Neural cell (in vitro differentiated cells): ENCODE data around the gene ABHD5. TPM values are rescaled to one million over a fixed set of nuclear protein-coding genes. Genes with fewer than 3 reads are reported as not detected.

Experiments
- H2AFZ ChIP-seq: fragments of 200-600, 300-800 bp; sonication (generic), shearing (Covaris generic); 2 replicates; pipeline ENCODE4 v1.6.0; 2014; ENCODE audit warnings: low read depth, mild to moderate bottlenecking, antibody characterized with exemption, low read length, moderate library complexity
- H3F3A ChIP-seq: fragments of 200-600 bp; shearing (Covaris generic); 2 replicates; pipeline ENCODE4 v1.6.1; 2016; ENCODE audit warnings: mild to moderate bottlenecking, moderate library complexity, mixed read lengths, antibody characterized with exemption, low read length; ENCODE audit not compliant: insufficient read depth, poor library complexity, severe bottlenecking
- H3K27ac ChIP-seq: fragments of 200-600, 300-800 bp; sonication (generic), shearing (Covaris generic); 2 replicates; pipeline ENCODE4 v1.5.1; 2014; ENCODE audit warnings: mild to moderate bottlenecking, low read length, moderate library complexity
- H3K27me3 ChIP-seq: fragments of 300-800, 200-600 bp; sonication (generic), shearing (Covaris generic); 2 replicates; pipeline ENCODE4 v1.6.0; 2014; ENCODE audit warnings: mild to moderate bottlenecking, low read depth, low read length, moderate library complexity; ENCODE audit not compliant: insufficient read depth
- H3K36me3 ChIP-seq: fragments of 300-800, 200-600 bp; sonication (generic), shearing (Covaris generic); 2 replicates; pipeline ENCODE4 v1.5.1; 2014; ENCODE audit warnings: mild to moderate bottlenecking, antibody characterized with exemption, low read length, moderate library complexity; ENCODE audit not compliant: insufficient read depth
- H3K4me2 ChIP-seq: fragments of 300-800, 200-600 bp; sonication (generic), shearing (Covaris generic); 2 replicates; pipeline ENCODE4 v1.6.0; 2014; ENCODE audit warnings: mild to moderate bottlenecking, low read length
- H3K4me3 ChIP-seq: fragments of 300-800, 200-600 bp; sonication (generic), shearing (Covaris generic); 2 replicates; pipeline ENCODE4 v1.5.1; 2014; ENCODE audit warnings: mild to moderate bottlenecking, low read length, moderate library complexity
- H3K79me2 ChIP-seq: fragments of 200-600 bp; shearing (Covaris generic); replicated peaks from 2 replicates; pipeline ENCODE4 v1.6.0; 2014; ENCODE audit warnings: mild to moderate bottlenecking, low read length, moderate library complexity; ENCODE audit not compliant: insufficient read depth
- H3K9ac ChIP-seq: fragments of 300-800, 200-600 bp; sonication (generic), shearing (Covaris generic); 2 replicates; pipeline ENCODE4 v1.6.1; 2016; ENCODE audit warnings: mild to moderate bottlenecking, low read length, mixed read lengths
- H3K9me2 ChIP-seq: fragments of 200-600 bp; shearing (Covaris generic); 2 replicates; pipeline ENCODE4 v1.6.1; 2016; ENCODE audit warnings: mild to moderate bottlenecking, low read length, mixed read lengths; ENCODE audit not compliant: insufficient read depth
- H3K9me3 ChIP-seq: fragments of 200-600, 300-800 bp; sonication (generic), shearing (Covaris generic); 2 replicates; pipeline ENCODE4 v1.6.1; 2016; ENCODE audit warnings: mild to moderate bottlenecking, mixed run types, low read length, moderate library complexity, mixed read lengths
- H4K20me1 ChIP-seq: fragments of 200-600 bp; shearing (Covaris generic); 2 replicates; pipeline ENCODE4 v1.6.1; 2016; ENCODE audit warnings: mild to moderate bottlenecking, mixed run types; ENCODE audit not compliant: insufficient read depth
- EP300 ChIP-seq: fragments of 450-650 bp; conservative IDR thresholded peaks from 2 replicates; pipeline ENCODE4 v1.6.1; 2014; ENCODE audit warnings: antibody characterized with exemption, mild to moderate bottlenecking, moderate library complexity; ENCODE audit not compliant: poor library complexity, severe bottlenecking
- EZH2 ChIP-seq: fragments of 200-600, 300-800 bp; shearing (Covaris generic), sonication (generic); IDR thresholded peaks from 2 replicates; pipeline ENCODE4 v1.6.1; 2014; ENCODE audit warnings: antibody characterized with exemption, low read length, borderline replicate concordance, mild to moderate bottlenecking; ENCODE audit not compliant: insufficient read depth, poor library complexity, severe bottlenecking
- MXI1 ChIP-seq: fragments of 450-650 bp; conservative IDR thresholded peaks from 2 replicates; pipeline ENCODE4 v1.6.1; 2014; ENCODE audit warnings: antibody characterized with exemption, mild to moderate bottlenecking; ENCODE audit not compliant: poor library complexity, severe bottlenecking
- POLR2AphosphoS5 ChIP-seq: IDR thresholded peaks from 2 replicates; pipeline ENCODE4 v1.6.1; 2012
- RAD21 ChIP-seq: fragments of 450-650 bp; conservative IDR thresholded peaks from 2 replicates; pipeline ENCODE4 v1.6.1; 2014; ENCODE audit warnings: antibody characterized with exemption, mild to moderate bottlenecking, moderate library complexity
- SMC3 ChIP-seq: fragments of 450-650 bp; conservative IDR thresholded peaks from 2 replicates; pipeline ENCODE4 v1.6.1; 2014; ENCODE audit warnings: antibody characterized with exemption, mild to moderate bottlenecking, moderate library complexity; ENCODE audit not compliant: poor library complexity
- TAF1 ChIP-seq: IDR thresholded peaks from 2 replicates; pipeline ENCODE4 v1.6.1; 2012; ENCODE audit warnings: low read depth
- polyA plus RNA-seq: library from polyadenylated mRNA; depleted of rRNA; stranded (reverse); fragments of >200 nt; gene quantifications from 2 replicates; pipeline ENCODE4 v1.2.3, GENCODE V29; 2014
- TF ChIP-seq, protein P1 (sequence below): IDR thresholded peaks from 2 replicates; pipeline ENCODE4 v1.6.1; 2012; ENCODE audit warnings: borderline replicate concordance
- TF ChIP-seq, protein P2 (sequence below): fragments of 450-650 bp; IDR thresholded peaks from 2 replicates; pipeline ENCODE4 v1.5.1; 2014; ENCODE audit warnings: antibody characterized with exemption, mild to moderate bottlenecking, moderate library complexity; ENCODE audit not compliant: poor library complexity, severe bottlenecking

ABHD5 gene
- polyA plus RNA-seq, 1 donor from 2014 or later, result 26.6 TPM

DNA sequence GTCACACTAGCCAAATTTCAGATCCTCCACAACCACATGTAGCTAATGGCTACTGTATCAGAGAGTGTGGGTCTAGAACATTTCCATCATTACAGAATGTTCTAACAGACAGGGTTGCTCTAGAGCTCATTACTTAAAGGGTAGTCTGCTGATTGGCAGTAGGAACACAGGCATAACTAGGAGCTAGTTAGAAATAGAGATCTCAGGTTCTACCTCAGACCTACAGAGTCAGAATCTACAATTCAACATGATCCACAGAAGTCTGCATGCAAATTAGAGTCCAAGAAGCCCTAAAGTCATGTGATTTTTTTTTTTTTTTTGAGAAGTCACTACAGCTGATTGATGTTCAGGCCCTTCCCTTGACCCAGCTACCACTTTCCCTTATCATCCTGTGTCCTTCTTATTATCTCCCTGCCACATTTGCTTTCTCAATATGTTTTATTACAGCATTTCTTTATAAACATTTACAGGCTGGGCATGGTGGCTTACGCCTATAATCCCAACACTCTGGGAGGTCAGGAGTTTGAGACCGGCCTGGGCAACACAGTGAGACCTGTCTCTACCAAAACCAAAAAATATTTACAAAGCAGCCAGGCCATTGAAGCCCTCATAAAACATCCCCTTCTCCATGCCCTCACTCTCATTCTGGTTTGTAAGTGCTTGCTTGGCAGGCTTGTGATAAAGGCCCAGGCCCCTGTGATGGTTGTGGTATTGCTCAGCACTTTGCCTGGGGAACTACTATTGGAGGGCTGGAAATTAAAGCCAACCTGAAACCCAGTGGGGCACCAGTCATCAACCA is 3.8 kb upstream of the ABHD5 start:
- no peaks in the 10 kb centered on the region for H3K9me2 ChIP-seq
- H4K20me1 ChIP-seq, result no peaks in the 10 kb centered on the region
- no peak overlapping the region for H3K9ac ChIP-seq
- H3K9me3 ChIP-seq, result no peaks in the 10 kb centered on the region
- H3K27ac ChIP-seq, result no peak overlapping the region
- TF ChIP-seq, protein P1, sequence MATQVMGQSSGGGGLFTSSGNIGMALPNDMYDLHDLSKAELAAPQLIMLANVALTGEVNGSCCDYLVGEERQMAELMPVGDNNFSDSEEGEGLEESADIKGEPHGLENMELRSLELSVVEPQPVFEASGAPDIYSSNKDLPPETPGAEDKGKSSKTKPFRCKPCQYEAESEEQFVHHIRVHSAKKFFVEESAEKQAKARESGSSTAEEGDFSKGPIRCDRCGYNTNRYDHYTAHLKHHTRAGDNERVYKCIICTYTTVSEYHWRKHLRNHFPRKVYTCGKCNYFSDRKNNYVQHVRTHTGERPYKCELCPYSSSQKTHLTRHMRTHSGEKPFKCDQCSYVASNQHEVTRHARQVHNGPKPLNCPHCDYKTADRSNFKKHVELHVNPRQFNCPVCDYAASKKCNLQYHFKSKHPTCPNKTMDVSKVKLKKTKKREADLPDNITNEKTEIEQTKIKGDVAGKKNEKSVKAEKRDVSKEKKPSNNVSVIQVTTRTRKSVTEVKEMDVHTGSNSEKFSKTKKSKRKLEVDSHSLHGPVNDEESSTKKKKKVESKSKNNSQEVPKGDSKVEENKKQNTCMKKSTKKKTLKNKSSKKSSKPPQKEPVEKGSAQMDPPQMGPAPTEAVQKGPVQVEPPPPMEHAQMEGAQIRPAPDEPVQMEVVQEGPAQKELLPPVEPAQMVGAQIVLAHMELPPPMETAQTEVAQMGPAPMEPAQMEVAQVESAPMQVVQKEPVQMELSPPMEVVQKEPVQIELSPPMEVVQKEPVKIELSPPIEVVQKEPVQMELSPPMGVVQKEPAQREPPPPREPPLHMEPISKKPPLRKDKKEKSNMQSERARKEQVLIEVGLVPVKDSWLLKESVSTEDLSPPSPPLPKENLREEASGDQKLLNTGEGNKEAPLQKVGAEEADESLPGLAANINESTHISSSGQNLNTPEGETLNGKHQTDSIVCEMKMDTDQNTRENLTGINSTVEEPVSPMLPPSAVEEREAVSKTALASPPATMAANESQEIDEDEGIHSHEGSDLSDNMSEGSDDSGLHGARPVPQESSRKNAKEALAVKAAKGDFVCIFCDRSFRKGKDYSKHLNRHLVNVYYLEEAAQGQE, result no peak
- no peak overlapping the region for H3K4me2 ChIP-seq
- no peak overlapping the region for H2AFZ ChIP-seq
- no peaks in the 10 kb centered on the region for H3K36me3 ChIP-seq
- H3K79me2 ChIP-seq, result peaks cover 2% of the 10 kb centered on the region
- no peak overlapping the region for H3K4me3 ChIP-seq
- no peaks in the 10 kb centered on the region for H3F3A ChIP-seq
- H3K27me3 ChIP-seq, result no peaks in the 10 kb centered on the region

DNA sequence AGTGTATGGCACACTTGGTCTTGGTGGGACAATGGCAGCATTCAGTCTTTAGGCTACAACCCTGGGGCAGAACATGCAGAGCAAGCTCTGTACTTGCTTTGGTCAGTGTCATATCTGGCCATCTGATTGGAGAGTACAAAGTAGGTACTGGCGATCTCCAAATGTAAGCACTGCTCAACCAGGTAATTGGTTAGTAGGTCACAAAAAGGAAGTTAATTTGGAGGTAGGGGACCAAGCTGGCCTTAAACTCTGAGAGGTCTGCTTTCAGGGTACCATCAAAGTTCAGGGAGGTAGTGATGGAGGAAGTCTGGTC is 3.3 kb upstream of the ABHD5 start:
- TF ChIP-seq RAD21 (no peak), EZH2 (no peak), EP300 (no peak), MXI1 (no peak), POLR2AphosphoS5 (no peak), TAF1 (no peak), SMC3 (no peak)
- TF ChIP-seq, protein P1, result no peak
- TF ChIP-seq, protein P2, sequence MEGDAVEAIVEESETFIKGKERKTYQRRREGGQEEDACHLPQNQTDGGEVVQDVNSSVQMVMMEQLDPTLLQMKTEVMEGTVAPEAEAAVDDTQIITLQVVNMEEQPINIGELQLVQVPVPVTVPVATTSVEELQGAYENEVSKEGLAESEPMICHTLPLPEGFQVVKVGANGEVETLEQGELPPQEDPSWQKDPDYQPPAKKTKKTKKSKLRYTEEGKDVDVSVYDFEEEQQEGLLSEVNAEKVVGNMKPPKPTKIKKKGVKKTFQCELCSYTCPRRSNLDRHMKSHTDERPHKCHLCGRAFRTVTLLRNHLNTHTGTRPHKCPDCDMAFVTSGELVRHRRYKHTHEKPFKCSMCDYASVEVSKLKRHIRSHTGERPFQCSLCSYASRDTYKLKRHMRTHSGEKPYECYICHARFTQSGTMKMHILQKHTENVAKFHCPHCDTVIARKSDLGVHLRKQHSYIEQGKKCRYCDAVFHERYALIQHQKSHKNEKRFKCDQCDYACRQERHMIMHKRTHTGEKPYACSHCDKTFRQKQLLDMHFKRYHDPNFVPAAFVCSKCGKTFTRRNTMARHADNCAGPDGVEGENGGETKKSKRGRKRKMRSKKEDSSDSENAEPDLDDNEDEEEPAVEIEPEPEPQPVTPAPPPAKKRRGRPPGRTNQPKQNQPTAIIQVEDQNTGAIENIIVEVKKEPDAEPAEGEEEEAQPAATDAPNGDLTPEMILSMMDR, result no peak

More for the DNA sequence above, 3.3 kb upstream of the ABHD5 start:
- Histone ChIP-seq H3K9me3 (no peaks in the 10 kb centered on the region), H3K9ac (no peak overlapping the region), H3K9me2 (no peaks in the 10 kb centered on the region), H4K20me1 (no peaks in the 10 kb centered on the region), H3K79me2 (peaks cover 8% of the 10 kb centered on the region), H2AFZ (no peak overlapping the region), H3K27me3 (no peaks in the 10 kb centered on the region), H3K27ac (no peak overlapping the region), H3K4me2 (no peak overlapping the region), H3K4me3 (no peak overlapping the region), H3F3A (no peaks in the 10 kb centered on the region), H3K36me3 (no peaks in the 10 kb centered on the region)
